Measurements from ENCODE around the gene GALNT11. TPM values are rescaled to one million over a fixed set of nuclear protein-coding genes. Genes with fewer than 3 reads are reported as not detected.

The GALNT11 gene
- total and polyA plus RNA-seq, 9 of the 15 experiments (the other 6 are each of a cell fraction or from before 2014, with no cell fraction given), result 8.2 to 59.5 (median 36.5) TPM

GRCh38 chr7:152056621-152057274, 31.3 kb downstream of the GALNT11 start:
- Histone ChIP-seq H3K36me3 (ENCODE audit: control insufficient read depth, insufficient read depth, low read length) (no peaks in the 10 kb centered on the region), H3K27me3 (ENCODE audit: control insufficient read depth in 2 of 2, insufficient read depth in 2 of 2, low read length in 2 of 2) (no peaks in the 10 kb centered on the region), H3K79me2 (ENCODE audit: control insufficient read depth, insufficient read depth, low read length) (no peaks in the 10 kb centered on the region; the same call in 2 of the 3 replicates), H4K20me1 (replicated peaks; ENCODE audit: control insufficient read depth, insufficient read depth, low read length) (0 out of 2 replicates have a peak, but pooled peaks cover 3% of the 10 kb centered on the region), H3K4me2 (ENCODE audit: insufficient read depth, low read length) (no peak overlapping the region), H3K4me3 (no peak overlapping the region), H3K4me1 (replicated peaks in 1 of 2; ENCODE audit: control insufficient read depth in 2 of 2, insufficient read depth in 2 of 2, low read length in 2 of 2) (no peaks in the 10 kb centered on the region), H3K9ac (ENCODE audit: insufficient read depth in 1 of 2, low read depth in 2 of 2, low read length in 2 of 2) (no peak overlapping the region), H2AFZ (ENCODE audit: low read depth, low read length) (no peak overlapping the region), H3K9me3 (replicated peaks; ENCODE audit: control insufficient read depth, insufficient read depth, low read depth, low read length) (no peaks in the 10 kb centered on the region), H3K9me1 (ENCODE audit: control insufficient read depth, insufficient read depth, low read length) (no peaks in the 10 kb centered on the region), H3K27ac (ENCODE audit: extremely low read depth, low read depth, low read length) (no peak overlapping the region)
- intact Hi-C loops (cut with micrococcal nuclease), result no loop called here
- POLR2A ChIA-PET, result no interaction called here
- DNase-seq (ENCODE audit: extremely low read depth in 1 of 4, low spot score in 3 of 4) (no peak), ATAC-seq (no peak), FAIRE-seq (no peak)
- CTCF ChIA-PET (ENCODE audit: low intra/inter-chr PET ratio), result no interaction called here
- in situ Hi-C loops (cut with MboI), result no loop called here
- TF ChIP-seq SRSF7 (optimal IDR thresholded peaks at IDR 0.05; ENCODE audit: low read depth, low read length) (no peak), MLLT1 (IDR thresholded peaks at IDR 0.05) (no peak), ESRRA (IDR thresholded peaks at IDR 0.05; ENCODE audit: borderline replicate concordance, low read depth) (no peak), PHF21A (IDR thresholded peaks at IDR 0.05; ENCODE audit: borderline replicate concordance, low read depth) (no peak), SAP30 (IDR thresholded peaks at IDR 0.05; ENCODE audit: borderline replicate concordance, insufficient read depth, low read depth, low read length, poor library complexity, severe bottlenecking) (no peak), FOXO4 (CRISPR knock-in tag; IDR thresholded peaks at IDR 0.05) (no peak), THRB (CRISPR knock-in tag; conservative IDR thresholded peaks at IDR 0.05) (no peak), CCAR2 (IDR thresholded peaks at IDR 0.05; ENCODE audit: low read depth, low read length) (no peak), ZNF445 (CRISPR knock-in tag; IDR thresholded peaks at IDR 0.05; ENCODE audit: low read depth) (no peak), THRA (IDR thresholded peaks at IDR 0.05) (no peak), TAL1 (IDR thresholded peaks at IDR 0.05) (no peak), ZNF3 (CRISPR knock-in tag; IDR thresholded peaks at IDR 0.05) (no peak)
- BruUV-seq (replicated peaks), result no TSS peak
- WGBS (ENCODE audit: insufficient coverage, low coverage, missing lambda C conversion rate), result 64% methylated on average over 3 of the region's 3 CpGs
